H1 (cell line): Measurements from ENCODE around the gene MRTFA. TPM values are rescaled to one million over a fixed set of nuclear protein-coding genes. Genes with fewer than 3 reads are reported as not detected.

Source experiments
- PHF8 ChIP-seq: fragments of 200-600 bp; sonication (generic); conservative IDR thresholded peaks from 2 replicates; pipeline ENCODE4 v1.7.1; 2012; ENCODE audit warnings: low read depth, mild to moderate bottlenecking, inconsistent platforms, low read length, moderate library complexity
- SP2 ChIP-seq: IDR thresholded peaks from 2 replicates; pipeline ENCODE4 v1.6.1; 2012; ENCODE audit warnings: mild to moderate bottlenecking, low read length, inconsistent platforms
- TCF12 ChIP-seq: IDR thresholded peaks from 2 replicates; pipeline ENCODE4 v1.6.1; 2011; ENCODE audit warnings: low read depth, mild to moderate bottlenecking, low read length
- polyA plus RNA-seq, 7 experiments: library from polyadenylated mRNA; depleted of rRNA in 3 of 7; stranded (reverse) in 5 of 7; unstranded in 2 of 7; fragments of >200 nt in 5 of 7; fragments of 200-250 nt in 2 of 7; gene quantifications; 1 replicate in 5 of 7; 2 replicates in 1 of 7; 4 replicates in 1 of 7; pipeline versions ENCODE4 v1.2.1 to v1.2.3, GENCODE V29; 2011 to 2013; ENCODE audit warnings: missing spikeins in 2 of 7, mixed read lengths in 2 of 7
- total RNA-seq: library from RNA; stranded (reverse); fragmentation: NEBNext Ultra II Directional; extraction: Animal tissue kit (Norgen Biotek cat#: 25700); gene quantifications from 2 replicates; pipeline ENCODE4 v1.2.1, GENCODE V29; 2021

Gene MRTFA
- total and polyA plus RNA-seq, 2 of the 8 experiments (the other 6 are each of a cell fraction or from before 2014, with no cell fraction given): 5.4 to 37.9 TPM

DNA sequence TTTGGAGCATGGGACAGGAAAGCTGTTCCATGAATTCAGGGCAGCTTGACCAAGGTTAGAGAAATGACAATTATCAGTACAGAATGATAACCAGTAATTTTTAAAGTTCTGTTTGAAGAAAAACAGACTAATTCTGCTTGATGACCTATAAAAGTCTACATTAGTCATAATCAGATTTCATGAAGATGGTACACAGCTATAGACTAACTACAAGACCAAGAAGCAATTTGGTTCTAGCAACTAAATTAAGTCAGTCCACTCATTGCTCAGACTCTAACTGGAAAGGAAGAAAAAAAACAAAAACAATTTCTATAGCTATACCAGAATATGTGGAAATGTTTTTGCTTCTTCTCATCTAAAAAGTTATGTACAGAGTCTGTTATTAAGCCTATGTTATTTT is 24.9 kb downstream of the MRTFA start (continued):
- TF ChIP-seq SP2 (no peak), TCF12 (no peak), PHF8 (no peak)
